Smooth muscle cell (in vitro differentiated cells): Measurements from ENCODE around the gene COL4A6. TPM values are rescaled to one million over a fixed set of nuclear protein-coding genes. Genes with fewer than 3 reads are reported as not detected.

Experiments
- DNase-seq: peaks from one replicate; lab custom pipeline; 2025; ENCODE audit not compliant: unreplicated experiment; lab: John Stamatoyannopoulos, UW
- H2AFZ ChIP-seq: fragments of 200-600 bp; sonication (generic); 2 replicates; pipeline ENCODE4 v1.6.0; 2016; ENCODE audit warnings: antibody characterized with exemption, low read depth, mild to moderate bottlenecking
- H3F3A ChIP-seq: fragments of 200-600 bp; sonication (generic); 2 replicates; pipeline ENCODE4 v1.6.0; 2017; ENCODE audit warnings: antibody characterized with exemption, low read depth
- H3K27ac ChIP-seq: fragments of 200-600 bp; sonication (generic); 2 replicates; pipeline ENCODE4 v1.5.1; 2016; ENCODE audit warnings: low read depth, mild to moderate bottlenecking
- H3K27me3 ChIP-seq: fragments of 200-600 bp; sonication (generic); 2 replicates; pipeline ENCODE4 v1.6.1; 2016; ENCODE audit warnings: low read depth, mild to moderate bottlenecking
- H3K36me3 ChIP-seq: fragments of 200-600 bp; sonication (generic); 2 replicates; pipeline ENCODE4 v1.5.1; 2016; ENCODE audit warnings: low read depth
- H3K4me1 ChIP-seq: fragments of 200-600 bp; sonication (generic); 2 replicates; pipeline ENCODE4 v1.5.1; 2016; ENCODE audit warnings: low read depth
- H3K4me2 ChIP-seq: fragments of 200-600 bp; sonication (generic); 2 replicates; pipeline ENCODE4 v1.6.0; 2016; ENCODE audit warnings: mild to moderate bottlenecking
- H3K4me3 ChIP-seq: fragments of 200-600 bp; sonication (generic); 2 replicates; pipeline ENCODE4 v1.5.1; 2016; ENCODE audit warnings: mild to moderate bottlenecking
- H3K79me2 ChIP-seq: fragments of 200-600 bp; sonication (generic); 2 replicates; pipeline ENCODE4 v1.6.0; 2016; ENCODE audit warnings: low read depth, mild to moderate bottlenecking
- H3K9ac ChIP-seq: fragments of 200-600 bp; sonication (generic); 2 replicates; pipeline ENCODE4 v1.6.0; 2016; ENCODE audit warnings: low read depth
- H3K9me3 ChIP-seq: fragments of 200-600 bp; sonication (generic); replicated peaks from 2 replicates; pipeline ENCODE4 v1.5.1; 2016; ENCODE audit warnings: low read depth
- H4K20me1 ChIP-seq: fragments of 200-600 bp; sonication (generic); 2 replicates; pipeline ENCODE4 v1.6.0; 2016; ENCODE audit warnings: low read depth
- WGBS: methylation state at CpG from one replicate; pipeline ENCODE4 v1.1.7; 2016; ENCODE audit warnings: low lambda C conversion rate; 5-methylcytosine and 5-hydroxymethylcytosine counted together
- polyA plus RNA-seq: library from polyadenylated mRNA; unstranded; fragments of >200 nt; fragmentation: Nextera tagmentation; extraction: Ambion mirVana; gene quantifications from 2 replicates; pipeline ENCODE4 v1.2.1, GENCODE V29; 2016
- total RNA-seq: library from RNA; depleted of rRNA; stranded (reverse); fragments of >200 nt; gene quantifications from 2 replicates; pipeline ENCODE4 v1.2.3, GENCODE V29; 2014
- TF ChIP-seq, protein P1 (sequence below): fragments of 200-600 bp; sonication (generic); IDR thresholded peaks from 2 replicates; pipeline ENCODE4 v1.5.1; 2017; ENCODE audit warnings: borderline replicate concordance, mild to moderate bottlenecking, antibody characterized with exemption; ENCODE audit not compliant: insufficient read depth, poor library complexity, severe bottlenecking

COL4A6 gene
- total and polyA plus RNA-seq, 2 experiments from 2014 or later, result 10.2 to 15.1 TPM

DNA sequence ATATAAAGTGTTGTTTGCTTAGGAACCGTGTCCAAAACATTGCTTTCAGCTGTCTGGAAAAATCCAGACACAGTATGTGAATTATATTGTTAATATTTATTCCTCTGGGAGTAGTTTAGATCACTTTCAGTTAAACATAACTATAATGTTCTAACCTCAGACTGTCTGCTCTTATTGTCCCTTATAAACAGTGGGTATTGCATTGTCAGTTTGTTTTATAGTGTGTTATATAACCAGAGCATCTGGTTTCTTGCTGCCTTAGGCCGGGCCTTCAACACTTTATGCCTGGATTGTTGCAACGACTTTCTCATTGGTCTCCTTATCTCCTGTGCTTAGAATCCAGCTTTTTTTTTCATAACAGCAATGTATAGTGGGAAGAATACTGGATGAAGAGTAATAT lies 320.2 kb downstream of the COL4A6 start:
- H3F3A ChIP-seq, result no peaks in the 10 kb centered on the region
- peaks cover 16% of the 10 kb centered on the region for H3K4me1 ChIP-seq
- no peaks in the 10 kb centered on the region for H4K20me1 ChIP-seq
- 35% methylated on average over 3 of the region's 3 CpGs for WGBS
- no peak for DNase-seq
- H3K36me3 ChIP-seq, result no peaks in the 10 kb centered on the region
- H3K27ac ChIP-seq, result no peak overlapping the region
- no peaks in the 10 kb centered on the region for H3K9me3 ChIP-seq
- H3K4me2 ChIP-seq, result no peak overlapping the region
- no peak overlapping the region for H3K4me3 ChIP-seq
- no peaks in the 10 kb centered on the region for H3K79me2 ChIP-seq
- H3K9ac ChIP-seq, result no peak overlapping the region
- TF ChIP-seq, protein P1, sequence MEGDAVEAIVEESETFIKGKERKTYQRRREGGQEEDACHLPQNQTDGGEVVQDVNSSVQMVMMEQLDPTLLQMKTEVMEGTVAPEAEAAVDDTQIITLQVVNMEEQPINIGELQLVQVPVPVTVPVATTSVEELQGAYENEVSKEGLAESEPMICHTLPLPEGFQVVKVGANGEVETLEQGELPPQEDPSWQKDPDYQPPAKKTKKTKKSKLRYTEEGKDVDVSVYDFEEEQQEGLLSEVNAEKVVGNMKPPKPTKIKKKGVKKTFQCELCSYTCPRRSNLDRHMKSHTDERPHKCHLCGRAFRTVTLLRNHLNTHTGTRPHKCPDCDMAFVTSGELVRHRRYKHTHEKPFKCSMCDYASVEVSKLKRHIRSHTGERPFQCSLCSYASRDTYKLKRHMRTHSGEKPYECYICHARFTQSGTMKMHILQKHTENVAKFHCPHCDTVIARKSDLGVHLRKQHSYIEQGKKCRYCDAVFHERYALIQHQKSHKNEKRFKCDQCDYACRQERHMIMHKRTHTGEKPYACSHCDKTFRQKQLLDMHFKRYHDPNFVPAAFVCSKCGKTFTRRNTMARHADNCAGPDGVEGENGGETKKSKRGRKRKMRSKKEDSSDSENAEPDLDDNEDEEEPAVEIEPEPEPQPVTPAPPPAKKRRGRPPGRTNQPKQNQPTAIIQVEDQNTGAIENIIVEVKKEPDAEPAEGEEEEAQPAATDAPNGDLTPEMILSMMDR, result no peak
- H2AFZ ChIP-seq, result no peak overlapping the region
- no peaks in the 10 kb centered on the region for H3K27me3 ChIP-seq

GRCh38 chrX:108114541-108114940 lies 323.7 kb downstream of the COL4A6 start:
- H3K4me2 ChIP-seq, result no peak overlapping the region
- H3K4me3 ChIP-seq, result no peak overlapping the region
- no peak overlapping the region for H3K27ac ChIP-seq
- no peaks in the 10 kb centered on the region for H3K27me3 ChIP-seq
- H3K9ac ChIP-seq, result no peak overlapping the region
- H4K20me1 ChIP-seq, result no peaks in the 10 kb centered on the region
- no peaks in the 10 kb centered on the region for H3K36me3 ChIP-seq
- no peaks in the 10 kb centered on the region for H3K4me1 ChIP-seq
- no peaks in the 10 kb centered on the region for H3F3A ChIP-seq
- TF ChIP-seq, protein P1, result no peak
- H2AFZ ChIP-seq, result no peak overlapping the region
- no peak for DNase-seq
- no peaks in the 10 kb centered on the region for H3K9me3 ChIP-seq
- no peaks in the 10 kb centered on the region for H3K79me2 ChIP-seq

Other genes with a start within 250 kb of the COL4A6 start
- gene COL4A5, start 1.4 kb upstream of the COL4A6 start, total RNA-seq, result 101 and 145 TPM in 2 replicates
- 37.2 and 42.3 TPM in 2 replicates for gene COL4A5, start 1.4 kb upstream of the COL4A6 start, polyA plus RNA-seq